IMR-90 (cell line): ENCODE results near the gene RAB30. TPM values are rescaled to one million over a fixed set of nuclear protein-coding genes. Genes with fewer than 3 reads are reported as not detected.

ENCODE experiments used
- ATAC-seq: fragments of 200-7000 bp; cut with Tn5 transposase; 2 replicates; pipeline ENCODE4 v1.9.1; 2020; ENCODE audit warnings: low read depth, mild to moderate bottlenecking, moderate library complexity
- BruUV-seq: library from RNA; stranded (reverse); fragments of 400-500 nt; replicated peaks from 2 replicates; lab custom pipeline; 2021; lab: Mats Ljungman, UMichigan
- CTCF ChIA-PET: fragments of 300-600 bp; formaldehyde crosslinking; extraction: SDS; loops from one replicate; lab custom pipeline; 2021; ENCODE audit warnings: antibody characterized with exemption; lab: Yijun Ruan, JAX
- POLR2A ChIA-PET: fragments of 300-600 bp; sonication (Branson Sonifier 250); formaldehyde crosslinking; loops from one replicate; lab custom pipeline; 2022; ENCODE audit warnings: antibody characterized with exemption; ENCODE audit not compliant: unreplicated experiment; lab: Charles Lee
- DNase-seq: peaks from one replicate; pipeline ENCODE4 v3.0.0; 2013
- H2AFZ ChIP-seq: replicated peaks from 2 replicates; pipeline ENCODE3; 2013; ENCODE audit warnings: low read length, mild to moderate bottlenecking; ENCODE audit not compliant: poor library complexity
- H2AK5ac ChIP-seq: 2 replicates; pipeline ENCODE4 v1.6.1; 2013; ENCODE audit warnings: low read depth, low read length, inconsistent platforms
- H2AK9ac ChIP-seq: replicated peaks from 2 replicates; pipeline ENCODE3; 2013; ENCODE audit warnings: mild to moderate bottlenecking, low read depth, low read length, moderate library complexity; ENCODE audit not compliant: poor library complexity
- H2BK120ac ChIP-seq: 2 replicates; pipeline ENCODE4 v1.6.1; 2013; ENCODE audit warnings: low read depth, low read length, inconsistent platforms
- H2BK15ac ChIP-seq: 3 replicates; pipeline ENCODE4 v1.6.1; 2013; ENCODE audit warnings: low read depth, low read length, inconsistent platforms
- H2BK20ac ChIP-seq: 2 replicates; pipeline ENCODE4 v1.6.1; 2013; ENCODE audit warnings: low read depth, mild to moderate bottlenecking, inconsistent platforms, low read length, moderate library complexity
- H2BK5ac ChIP-seq: 2 replicates; pipeline ENCODE4 v1.6.1; 2013; ENCODE audit warnings: mild to moderate bottlenecking, low read depth, low read length, inconsistent platforms; ENCODE audit not compliant: poor library complexity, severe bottlenecking
- H3K14ac ChIP-seq: replicated peaks from 2 replicates; pipeline ENCODE4 v1.6.1; 2013; ENCODE audit warnings: low read depth, low read length, inconsistent platforms
- H3K18ac ChIP-seq: 2 replicates; pipeline ENCODE4 v1.6.1; 2013; ENCODE audit warnings: low read depth, low read length, control low read depth
- H3K23ac ChIP-seq: 2 replicates; pipeline ENCODE4 v1.6.1; 2013; ENCODE audit warnings: low read depth, low read length, inconsistent platforms
- H3K27ac ChIP-seq: 2 replicates; pipeline ENCODE4 v1.5.1; 2013; ENCODE audit warnings: mild to moderate bottlenecking, control low read depth, low read length; ENCODE audit not compliant: insufficient read depth
- H3K27me3 ChIP-seq: 2 replicates; pipeline ENCODE4 v1.6.1; 2013; ENCODE audit warnings: low read length; ENCODE audit not compliant: control insufficient read depth, insufficient read depth
- H3K36me3 ChIP-seq: 2 replicates; pipeline ENCODE4 v1.6.1; 2013; ENCODE audit warnings: low read length, mixed read lengths; ENCODE audit not compliant: control insufficient read depth, insufficient read depth
- H3K4ac ChIP-seq: 2 replicates; pipeline ENCODE4 v1.6.1; 2013; ENCODE audit warnings: low read depth, low read length, inconsistent platforms
- H3K4me1 ChIP-seq: 2 replicates; pipeline ENCODE4 v1.6.1; 2013; ENCODE audit warnings: low read length, mixed read lengths; ENCODE audit not compliant: control insufficient read depth, insufficient read depth
- H3K4me2 ChIP-seq: 2 replicates; pipeline ENCODE4 v1.6.1; 2013; ENCODE audit warnings: low read depth, mild to moderate bottlenecking, control low read depth, low read length, moderate library complexity
- H3K4me3 ChIP-seq: 2 replicates; pipeline ENCODE4 v1.5.1; 2013; ENCODE audit warnings: low read depth, mild to moderate bottlenecking, control low read depth, low read length, moderate library complexity; ENCODE audit not compliant: insufficient read depth
- H3K56ac ChIP-seq: 2 replicates; pipeline ENCODE4 v1.6.1; 2013; ENCODE audit warnings: low read length, inconsistent platforms; ENCODE audit not compliant: insufficient read depth; ENCODE audit errors: extremely low read depth
- H3K79me1 ChIP-seq, 2 experiments: 2 replicates each; pipeline ENCODE4 v1.6.1; 2013; ENCODE audit warnings: low read length in 2 of 2, inconsistent platforms in 1 of 2, low read depth in 1 of 2
- H3K9ac ChIP-seq: 2 replicates; pipeline ENCODE4 v1.6.1; 2013; ENCODE audit warnings: low read depth, low read length, control low read depth
- H3K9me1 ChIP-seq: 2 replicates; pipeline ENCODE4 v1.6.1; 2013; ENCODE audit warnings: low read length, inconsistent platforms; ENCODE audit not compliant: insufficient read depth
- H3K9me3 ChIP-seq: 2 replicates; pipeline ENCODE4 v1.6.1; 2013; ENCODE audit warnings: low read length; ENCODE audit not compliant: control insufficient read depth, insufficient read depth
- H4K20me1 ChIP-seq: 2 replicates; pipeline ENCODE4 v1.6.1; 2013; ENCODE audit warnings: low read length, inconsistent platforms; ENCODE audit not compliant: insufficient read depth
- H4K5ac ChIP-seq: 2 replicates; pipeline ENCODE4 v1.6.1; 2013; ENCODE audit warnings: mild to moderate bottlenecking, low read depth, low read length, control low read depth
- H4K8ac ChIP-seq, 2 experiments: 2 replicates each; pipeline ENCODE4 v1.6.1; 2013; ENCODE audit warnings: low read depth in 2 of 2, low read length in 2 of 2, control low read depth in 1 of 2, inconsistent platforms in 1 of 2
- H4K91ac ChIP-seq: 2 replicates; pipeline ENCODE4 v1.6.1; 2013; ENCODE audit warnings: low read depth, low read length, inconsistent platforms; ENCODE audit not compliant: insufficient read depth
- BHLHE40 ChIP-seq: fragments of 150-350 bp; IDR thresholded peaks from 2 replicates; pipeline ENCODE4 v1.6.1; 2016; ENCODE audit warnings: mild to moderate bottlenecking, low read depth, low read length
- CEBPB ChIP-seq: IDR thresholded peaks from 2 replicates; pipeline ENCODE4 v1.6.1; 2012; ENCODE audit warnings: low read depth, low read length, improper control_type of control experiment
- CHD1 ChIP-seq: IDR thresholded peaks from 2 replicates; pipeline ENCODE4 v1.6.1; 2012; ENCODE audit warnings: low read depth, low read length, improper control_type of control experiment
- FOS ChIP-seq: fragments of 150-350 bp; IDR thresholded peaks from 2 replicates; pipeline ENCODE4 v1.6.1; 2016; ENCODE audit warnings: low read depth, low read length
- MAFK ChIP-seq: IDR thresholded peaks from 2 replicates; pipeline ENCODE4 v1.6.1; 2012; ENCODE audit warnings: low read depth, low read length, improper control_type of control experiment
- SMC3 ChIP-seq: fragments of 150-350 bp; IDR thresholded peaks from 2 replicates; pipeline ENCODE4 v1.6.1; 2016; ENCODE audit warnings: low read depth, mild to moderate bottlenecking, antibody characterized with exemption, low read length, moderate library complexity
- WGBS, 2 experiments: methylation state at CpG; one replicate each; pipeline versions ENCODE4 v1.1.5 to v1.1.7; 2013; ENCODE audit warnings: missing lambda C conversion rate in 2 of 2; ENCODE audit not compliant: insufficient read length in 1 of 2; ENCODE audit errors: extremely low coverage in 2 of 2; 5-methylcytosine and 5-hydroxymethylcytosine counted together
- dilution Hi-C: fragments of 300-500 bp; cut with HindIII; formaldehyde crosslinking; loops from one replicate; pipeline ENCODE4 v1.14.3; 2018; ENCODE audit warnings: low sequenced_read_pairs; ENCODE audit not compliant: unreplicated experiment
- in situ Hi-C: fragments of 300-500 bp; cut with MboI; formaldehyde crosslinking; loops from 3 replicates; pipeline ENCODE4 v1.14.3; 2019; ENCODE audit warnings: low sequenced_read_pairs, inconsistent platforms, mixed read lengths
- intact Hi-C: fragments of 100-400 bp; cut with micrococcal nuclease; formaldehyde crosslinking; loops from 2 replicates; pipeline ENCODE4 v1.10.0; 2022
- polyA plus RNA-seq, 3 experiments: library from polyadenylated mRNA; depleted of rRNA; stranded (reverse); fragments of >200 nt; gene quantifications; 2 replicates each; pipeline ENCODE4 v1.2.3, GENCODE V29; 2012; ENCODE audit warnings: low replicate concordance in 1 of 3
- total RNA-seq: library from RNA; depleted of rRNA; stranded (reverse); fragments of >200 nt; gene quantifications from 2 replicates; pipeline ENCODE4 v1.2.3, GENCODE V29; 2012

The RAB30 gene
- total and polyA plus RNA-seq, 2 of the 4 experiments (the other 2 are of a cell fraction): 7.2 to 25.6 TPM

DNA sequence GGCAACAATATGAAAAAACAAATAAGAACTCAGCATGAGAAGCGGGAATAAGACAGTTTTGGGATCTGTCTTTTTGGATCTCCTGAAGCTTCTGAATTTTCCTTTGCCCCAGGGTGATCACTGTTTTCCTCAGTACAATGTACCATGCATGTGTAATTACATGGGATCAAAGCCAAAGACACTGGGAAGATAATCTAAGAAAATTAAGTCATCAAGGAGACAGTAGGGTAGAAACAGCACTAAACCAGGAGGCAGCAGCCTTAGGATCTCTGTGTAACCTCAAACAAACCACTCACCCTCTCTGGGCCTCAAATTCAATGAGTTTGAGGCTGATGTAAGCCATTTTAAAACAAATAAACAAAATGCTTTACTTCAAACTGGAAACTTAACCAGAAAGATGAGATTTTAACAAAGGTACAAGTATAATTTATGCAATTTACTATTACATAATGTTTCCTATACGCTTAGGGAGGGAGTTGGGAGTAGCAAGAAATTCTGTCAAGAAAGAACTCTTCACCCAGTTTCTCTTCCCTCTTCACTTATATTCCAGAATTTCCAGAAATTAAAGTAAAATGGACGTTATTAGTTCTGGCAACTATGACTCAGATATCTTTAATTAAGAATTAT is 77.0 kb downstream of the RAB30 start:
- no peak overlapping the region for H2BK5ac ChIP-seq
- H2AK9ac ChIP-seq: no peak overlapping the region
- CTCF ChIA-PET: no interaction called here
- no peak overlapping the region for H2BK15ac ChIP-seq
- no peaks in the 10 kb centered on the region for H3K9me3 ChIP-seq
- no peak overlapping the region for H3K4me2 ChIP-seq
- H3K4me3 ChIP-seq: no peak overlapping the region
- peaks cover 0 to 12% of the 10 kb centered on the region in 2 experiments; a peak in 2 of 4 replicates for H3K79me1 ChIP-seq
- H3K9me1 ChIP-seq: peaks cover 8% of the 10 kb centered on the region; the same call in 1 of the 2 replicates
- peaks cover 2% of the 10 kb centered on the region for H3K36me3 ChIP-seq
- no peak overlapping the region for H4K91ac ChIP-seq
- no peaks in the 10 kb centered on the region for H3K27me3 ChIP-seq
- H4K8ac ChIP-seq: no peak overlapping the region
- H3K4me1 ChIP-seq: peaks cover 2% of the 10 kb centered on the region
- H3K18ac ChIP-seq: no peak overlapping the region
- ATAC-seq (peak; percentile 56), DNase-seq (no peak)
- no TSS peak for BruUV-seq
- no peak overlapping the region for H2BK20ac ChIP-seq
- dilution Hi-C loops (no loop called here), intact Hi-C loops (no loop called here), in situ Hi-C loops (no loop called here)
- no peak for TF ChIP-seq CHD1
- no peak for TF ChIP-seq SMC3
- no peak for TF ChIP-seq MAFK
- no peak for TF ChIP-seq BHLHE40
- no peak for TF ChIP-seq CEBPB
- TF ChIP-seq FOS: no peak
- no CpG with 5 or more reads among the region's 3 CpGs for WGBS, 2 experiments
- no peak overlapping the region for H2BK120ac ChIP-seq
- H4K5ac ChIP-seq: no peak overlapping the region
- H3K23ac ChIP-seq: no peak overlapping the region
- POLR2A ChIA-PET: no interaction called here
- no peak overlapping the region for H3K27ac ChIP-seq
- no peak overlapping the region for H3K14ac ChIP-seq
- H2AFZ ChIP-seq: no peak overlapping the region
- no peak overlapping the region for H3K56ac ChIP-seq
- no peak overlapping the region for H3K9ac ChIP-seq
- no peak overlapping the region for H2AK5ac ChIP-seq
- H3K4ac ChIP-seq: no peak overlapping the region
- peaks cover 9% of the 10 kb centered on the region for H4K20me1 ChIP-seq
